Midbrain (tissue), 1 donor: ENCODE measurements around the gene ARHGEF19.
"Not testable (repeated sequence)": the region's sequence is repeated elsewhere in the genome, so short reads cannot be mapped to it uniquely, and the experiment has no call there.

Experiments
- DNase-seq: peaks from one replicate; lab custom pipeline; 2025; lab: John Stamatoyannopoulos, UW

The ARHGEF19 gene

GRCh38 chr1:16219968-16220500 lies 7.6 kb upstream of the ARHGEF19 start:
- no peak for DNase-seq

GRCh38 chr1:16218674-16219071 lies 6.2 kb upstream of the ARHGEF19 start:
- no peak for DNase-seq

GRCh38 chr1:16218014-16218673 lies 5.7 kb upstream of the ARHGEF19 start:
- DNase-seq = no peak

GRCh38 chr1:16217061-16217785 lies 4.8 kb upstream of the ARHGEF19 start:
- peak; percentile 87 for DNase-seq

- DNase-seq = peak; percentile 37
Observed at GRCh38 chr1:16215882-16216753, 3.7 kb upstream of the ARHGEF19 start.

- not testable (repeated sequence) for DNase-seq
Observed at GRCh38 chr1:16215240-16215639, 2.8 kb upstream of the ARHGEF19 start.

GRCh38 chr1:16213544-16213943 lies 1.1 kb upstream of the ARHGEF19 start:
- not testable (repeated sequence) for DNase-seq

GRCh38 chr1:16213013-16213412 lies 561 bp upstream of the ARHGEF19 start:
- no peak for DNase-seq

- DNase-seq = no peak
Observed at GRCh38 chr1:16211824-16212223, 628 bp downstream of the ARHGEF19 start.

GRCh38 chr1:16210581-16210980 lies 1.9 kb downstream of the ARHGEF19 start:
- DNase-seq = no peak

- no peak for DNase-seq
Observed at GRCh38 chr1:16209847-16210407, 2.5 kb downstream of the ARHGEF19 start.

GRCh38 chr1:16209132-16209846 lies 3.2 kb downstream of the ARHGEF19 start:
- DNase-seq = no peak

- no peak for DNase-seq
Observed at GRCh38 chr1:16208270-16208987, 4.0 kb downstream of the ARHGEF19 start.

GRCh38 chr1:16207318-16208269 lies 4.9 kb downstream of the ARHGEF19 start:
- no peak for DNase-seq

- DNase-seq = peak; percentile 88
Observed at GRCh38 chr1:16206547-16207317, 5.7 kb downstream of the ARHGEF19 start.

GRCh38 chr1:16205891-16206546 lies 6.4 kb downstream of the ARHGEF19 start:
- DNase-seq = no peak

GRCh38 chr1:16205334-16205671 lies 7.1 kb downstream of the ARHGEF19 start:
- no peak for DNase-seq

- no peak for DNase-seq
Observed at GRCh38 chr1:16204634-16205333, 7.7 kb downstream of the ARHGEF19 start.
